Measurements from ENCODE around the gene ADIPOR1. TPM values are rescaled to one million over a fixed set of nuclear protein-coding genes. Genes with fewer than 3 reads are reported as not detected.
"Not testable (repeated sequence)": the region's sequence is repeated elsewhere in the genome, so short reads cannot be mapped to it uniquely, and the experiment has no call there.

ADIPOR1 gene
- total RNA-seq, 1 donor from 2014 or later, result 107 TPM

- no peak for DNase-seq (ENCODE audit: low read depth)
Observed at GRCh38 chr1:202938287-202938925, 19.7 kb downstream of the ADIPOR1 start.

GRCh38 chr1:202936409-202936808 lies 21.7 kb downstream of the ADIPOR1 start:
- not testable (repeated sequence) for DNase-seq (ENCODE audit: low read depth)

GRCh38 chr1:202935844-202936243 lies 22.3 kb downstream of the ADIPOR1 start:
- no peak for DNase-seq (ENCODE audit: low read depth)

GRCh38 chr1:202934755-202935154 lies 23.4 kb downstream of the ADIPOR1 start:
- DNase-seq (ENCODE audit: low read depth), result no peak

- no peak for DNase-seq (ENCODE audit: low read depth)
Observed at GRCh38 chr1:202932476-202932875, 25.6 kb downstream of the ADIPOR1 start.

GRCh38 chr1:202926581-202927491 lies 31.3 kb downstream of the ADIPOR1 start, which contains the start of gene KLHL12:
Gene KLHL12, minus strand, starts transcription at chr1:202927234. Its CDS starts 2,072 bp downstream, at chr1:202925162.
- peak; percentile 83 for DNase-seq (ENCODE audit: low read depth)

GRCh38 chr1:202923533-202923932 lies 34.6 kb downstream of the ADIPOR1 start:
- DNase-seq (ENCODE audit: low read depth), result no peak

- no peak for DNase-seq (ENCODE audit: low read depth)
Observed at GRCh38 chr1:202919615-202920014, 38.5 kb downstream of the ADIPOR1 start.

- DNase-seq (ENCODE audit: low read depth), result no peak
Observed at GRCh38 chr1:202915146-202915545, 43.0 kb downstream of the ADIPOR1 start.

- not testable (repeated sequence) for DNase-seq (ENCODE audit: low read depth)
Observed at GRCh38 chr1:202912476-202912875, 45.6 kb downstream of the ADIPOR1 start.

- DNase-seq (ENCODE audit: low read depth), result no peak
Observed at GRCh38 chr1:202909494-202909893, 48.6 kb downstream of the ADIPOR1 start.

- DNase-seq (ENCODE audit: low read depth), result no peak
Observed at GRCh38 chr1:202908998-202909397, 49.1 kb downstream of the ADIPOR1 start.

- no peak for DNase-seq (ENCODE audit: low read depth)
Observed at GRCh38 chr1:202905331-202905730, 52.8 kb downstream of the ADIPOR1 start.

- DNase-seq (ENCODE audit: low read depth), result not testable (repeated sequence)
Observed at GRCh38 chr1:202903808-202904207, 54.3 kb downstream of the ADIPOR1 start.

- DNase-seq (ENCODE audit: low read depth), result no peak
Observed at GRCh38 chr1:202901555-202901954, 56.6 kb downstream of the ADIPOR1 start.

- no peak for DNase-seq (ENCODE audit: low read depth)
Observed at GRCh38 chr1:202892501-202892900, 65.6 kb downstream of the ADIPOR1 start.

Other genes starting within 250 kb of the ADIPOR1 start
- gene SYT2, start 247.9 kb downstream of the ADIPOR1 start, total RNA-seq, result 0.05 TPM in 1 of 2 replicates, not detected in the other
- gene KDM5B, start 149.9 kb downstream of the ADIPOR1 start, total RNA-seq, result 76.6 and 183 TPM in 2 replicates
- gene PCAT6, start 147.4 kb downstream of the ADIPOR1 start, total RNA-seq, result 0.40 TPM in 1 of 2 replicates, not detected in the other
- gene RABIF, start 69.2 kb downstream of the ADIPOR1 start, total RNA-seq, result 3.3 and 7.1 TPM in 2 replicates
- gene KLHL12, start 31.1 kb downstream of the ADIPOR1 start, total RNA-seq, result 31.8 and 40.6 TPM in 2 replicates
- gene CYB5R1, start 8.9 kb upstream of the ADIPOR1 start, total RNA-seq, result 35.4 and 47.2 TPM in 2 replicates
- gene TMEM183A, start 49.1 kb upstream of the ADIPOR1 start, total RNA-seq, result 77.8 and 136 TPM in 2 replicates
- 1.6 and 12.4 TPM in 2 replicates for gene PPFIA4, start 68.2 kb upstream of the ADIPOR1 start, total RNA-seq
- gene MYOG, start 127.7 kb upstream of the ADIPOR1 start, total RNA-seq, result not detected in 2 replicates
- gene ADORA1, start 169.4 kb upstream of the ADIPOR1 start, total RNA-seq, result 4.2 and 54.7 TPM in 2 replicates
- not detected in 2 replicates for gene MYBPH, start 217.5 kb upstream of the ADIPOR1 start, total RNA-seq
- gene CHI3L1, start 228.4 kb upstream of the ADIPOR1 start, total RNA-seq, result 0.10 and 0.69 TPM in 2 replicates